SK-N-MC (cell line): ENCODE data around the gene COBL.

ENCODE experiments used
- DNase-seq: peaks from one replicate; pipeline ENCODE4 v3.0.0-alpha.2; 2011; ENCODE audit warnings: low read depth, low spot score
- H3K27ac ChIP-seq: fragments of 200-600 bp; sonication (generic); 2 replicates; pipeline ENCODE4 v1.5.1; 2016; ENCODE audit warnings: mixed run types
- H3K36me3 ChIP-seq: fragments of 200-600 bp; sonication (generic); 2 replicates; pipeline ENCODE4 v1.6.1; 2017; ENCODE audit warnings: antibody characterized with exemption, low read length, mixed read lengths; ENCODE audit not compliant: insufficient read depth
- H3K4me3 ChIP-seq: fragments of 200-600 bp; sonication (generic); 2 replicates; pipeline ENCODE4 v1.5.1; 2016
- H3K9ac ChIP-seq: fragments of 200-600 bp; sonication (generic); 2 replicates; pipeline ENCODE4 v1.8.0; 2017; ENCODE audit warnings: mixed run types, mixed read lengths; ENCODE audit not compliant: insufficient read length
- H3K9me3 ChIP-seq: fragments of 200-600 bp; sonication (generic); 2 replicates; pipeline ENCODE4 v1.6.1; 2017; ENCODE audit warnings: low read depth, mild to moderate bottlenecking, antibody characterized with exemption, low read length, moderate library complexity, mixed read lengths
- EZH2 ChIP-seq: fragments of 200-600 bp; sonication (generic); IDR thresholded peaks from one replicate; pipeline ENCODE4 v1.6.1; 2017; ENCODE audit warnings: antibody characterized with exemption
- FOXP2 ChIP-seq: optimal IDR thresholded peaks from 2 replicates; pipeline ENCODE3; 2011; ENCODE audit warnings: mild to moderate bottlenecking, moderate library complexity; ENCODE audit not compliant: insufficient read depth; ENCODE audit errors: extremely low read length, control extremely low read depth
- POLR2AphosphoS5 ChIP-seq: IDR thresholded peaks from 2 replicates; pipeline ENCODE4 v1.6.1; 2012; ENCODE audit warnings: mild to moderate bottlenecking, low read depth, low read length, borderline replicate concordance

The COBL gene

GRCh38 chr7:51126324-51126723, 190.3 kb downstream of the COBL start:
- H3K9ac ChIP-seq, result no peak overlapping the region
- no peaks in the 10 kb centered on the region for H3K9me3 ChIP-seq
- TF ChIP-seq POLR2AphosphoS5 (no peak), FOXP2 (no peak), EZH2 (no peak)
- DNase-seq, result no peak
- no peak overlapping the region for H3K27ac ChIP-seq
- no peak overlapping the region for H3K4me3 ChIP-seq
- H3K36me3 ChIP-seq, result no peaks in the 10 kb centered on the region

DNA sequence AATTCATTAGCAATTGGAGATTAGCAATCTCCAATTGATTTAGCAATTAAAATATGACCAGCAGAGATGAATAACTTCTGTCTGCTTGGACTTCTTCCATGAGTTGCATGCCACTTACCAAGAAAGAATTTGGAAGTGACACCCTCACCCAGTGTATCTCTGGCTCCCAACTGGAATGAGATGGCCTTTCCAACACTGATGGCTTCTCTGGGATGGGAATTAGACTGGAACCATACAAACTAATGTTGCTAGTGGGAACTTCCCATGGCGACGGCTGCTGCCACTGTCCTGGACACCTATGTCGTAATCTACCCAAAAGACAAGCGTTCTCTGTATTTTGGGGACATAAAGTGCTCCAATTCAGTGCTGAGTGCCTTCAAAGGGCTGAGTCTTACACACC, 192.3 kb downstream of the COBL start:
- H3K9ac ChIP-seq, result no peak overlapping the region
- no peak overlapping the region for H3K4me3 ChIP-seq
- no peak for DNase-seq
- no peaks in the 10 kb centered on the region for H3K9me3 ChIP-seq
- no peak overlapping the region for H3K27ac ChIP-seq
- H3K36me3 ChIP-seq, result no peaks in the 10 kb centered on the region
- TF ChIP-seq POLR2AphosphoS5, result no peak
- no peak for TF ChIP-seq EZH2
- no peak for TF ChIP-seq FOXP2

GRCh38 chr7:51123322-51124019, 193.1 kb downstream of the COBL start:
- no peak overlapping the region for H3K9ac ChIP-seq
- no peak overlapping the region for H3K27ac ChIP-seq
- no peak overlapping the region for H3K4me3 ChIP-seq
- TF ChIP-seq FOXP2 (no peak), EZH2 (no peak), POLR2AphosphoS5 (no peak)
- DNase-seq, result no peak
- no peaks in the 10 kb centered on the region for H3K36me3 ChIP-seq
- no peaks in the 10 kb centered on the region for H3K9me3 ChIP-seq

- Histone ChIP-seq H3K36me3 (no peaks in the 10 kb centered on the region), H3K27ac (no peak overlapping the region), H3K4me3 (no peak overlapping the region), H3K9me3 (no peaks in the 10 kb centered on the region), H3K9ac (no peak overlapping the region)
- DNase-seq, result no peak
- no peak for TF ChIP-seq POLR2AphosphoS5
- no peak for TF ChIP-seq EZH2
- no peak for TF ChIP-seq FOXP2
Observed at GRCh38 chr7:51121931-51122425, 194.6 kb downstream of the COBL start.

DNA sequence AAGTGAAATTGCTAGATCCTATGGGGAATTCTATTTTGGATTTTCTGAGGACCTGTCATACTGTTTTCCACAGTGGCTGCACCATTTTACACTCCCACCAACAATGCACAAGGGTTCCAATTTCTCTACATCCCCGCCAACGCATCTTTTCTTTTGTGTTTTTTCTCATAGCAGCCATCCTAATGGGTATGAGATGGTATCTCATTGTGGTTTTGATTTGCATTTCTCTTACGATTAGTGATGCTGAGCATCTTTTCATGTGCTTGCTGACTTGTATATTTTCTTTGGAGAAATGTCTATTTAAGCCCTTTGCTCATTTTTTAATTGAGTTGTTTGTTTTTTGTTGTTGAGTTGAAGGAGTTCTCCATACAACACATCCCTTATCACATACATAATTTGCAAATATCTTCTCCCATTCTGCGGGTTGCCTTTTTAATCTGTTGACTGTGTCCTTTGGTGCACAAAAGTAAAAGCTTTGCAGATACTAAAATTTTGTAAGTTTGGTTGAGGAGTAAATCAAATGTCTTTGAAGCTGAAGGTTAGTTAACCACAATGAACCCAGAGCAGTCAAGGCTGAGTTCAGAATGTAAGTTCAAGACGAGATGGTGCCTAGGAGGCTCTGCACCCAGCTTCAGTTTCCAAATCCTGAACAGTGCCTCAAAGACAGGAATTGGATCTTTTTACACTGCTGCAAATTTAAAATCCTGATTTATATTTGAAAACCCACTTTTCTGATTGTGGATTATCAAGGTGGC, 195.4 kb downstream of the COBL start:
- DNase-seq, result no peak
- H3K36me3 ChIP-seq, result no peaks in the 10 kb centered on the region
- no peak overlapping the region for H3K27ac ChIP-seq
- no peak for TF ChIP-seq FOXP2
- TF ChIP-seq EZH2, result no peak
- no peak for TF ChIP-seq POLR2AphosphoS5
- no peak overlapping the region for H3K9ac ChIP-seq
- H3K9me3 ChIP-seq, result no peaks in the 10 kb centered on the region
- H3K4me3 ChIP-seq, result no peak overlapping the region

DNA sequence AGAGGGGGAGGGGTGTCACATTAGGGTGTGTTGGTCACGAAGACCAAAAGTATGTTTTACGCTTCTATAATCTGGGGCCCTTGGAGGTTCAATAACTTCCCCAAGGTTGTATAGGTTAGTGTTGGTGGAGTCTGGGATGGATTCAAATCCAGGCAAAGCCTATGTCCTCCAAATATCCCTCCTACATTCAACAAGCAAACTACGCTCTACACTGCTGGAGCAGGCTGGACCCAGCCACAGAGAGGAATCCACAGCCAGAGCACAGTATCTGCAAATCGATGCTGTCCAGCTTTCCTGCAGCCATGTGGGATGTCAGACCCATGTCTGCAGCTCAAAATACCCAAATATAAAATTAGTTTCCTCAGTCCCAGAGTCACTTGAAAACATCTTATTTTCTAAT, 198.0 kb downstream of the COBL start:
- H3K36me3 ChIP-seq, result no peaks in the 10 kb centered on the region
- TF ChIP-seq FOXP2 (no peak), POLR2AphosphoS5 (no peak), EZH2 (no peak)
- H3K4me3 ChIP-seq, result no peak overlapping the region
- no peak overlapping the region for H3K27ac ChIP-seq
- no peak for DNase-seq
- H3K9me3 ChIP-seq, result no peaks in the 10 kb centered on the region
- no peak overlapping the region for H3K9ac ChIP-seq

- Histone ChIP-seq H3K4me3 (no peak overlapping the region), H3K9ac (no peak overlapping the region), H3K36me3 (no peaks in the 10 kb centered on the region), H3K9me3 (no peaks in the 10 kb centered on the region), H3K27ac (no peak overlapping the region)
- DNase-seq, result no peak
- no peak for TF ChIP-seq FOXP2
- TF ChIP-seq EZH2, result no peak
- no peak for TF ChIP-seq POLR2AphosphoS5
Observed at GRCh38 chr7:51114501-51114900, 202.1 kb downstream of the COBL start.

DNA sequence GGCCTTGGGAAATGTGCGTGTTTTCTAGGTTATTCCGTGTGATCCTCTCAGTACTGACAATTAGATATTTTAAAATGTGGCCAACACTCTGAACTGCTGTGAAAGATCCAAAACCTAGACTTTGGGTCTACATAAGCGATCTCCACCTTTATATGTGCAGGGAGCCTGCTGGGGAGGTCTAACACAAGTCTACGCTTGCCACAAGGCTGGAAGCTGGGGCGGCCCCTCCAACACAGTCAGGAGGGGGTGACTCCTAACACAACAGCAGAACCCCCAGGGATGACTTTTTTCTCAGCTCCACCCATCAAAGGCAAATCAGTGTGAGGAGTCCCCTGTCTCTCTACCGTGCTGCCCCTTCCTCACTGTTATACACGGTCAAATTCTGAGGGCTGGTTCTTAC, 202.6 kb downstream of the COBL start:
- no peak overlapping the region for H3K9ac ChIP-seq
- no peak overlapping the region for H3K27ac ChIP-seq
- no peaks in the 10 kb centered on the region for H3K36me3 ChIP-seq
- no peaks in the 10 kb centered on the region for H3K9me3 ChIP-seq
- TF ChIP-seq POLR2AphosphoS5 (no peak), FOXP2 (no peak), EZH2 (no peak)
- no peak overlapping the region for H3K4me3 ChIP-seq
- DNase-seq, result no peak
